GM23338 (cell line): ENCODE results near the gene EPG5. TPM values are rescaled to one million over a fixed set of nuclear protein-coding genes. Genes with fewer than 3 reads are reported as not detected.

Experiments
- ATAC-seq: fragments of 200-7000 bp; cut with Tn5 transposase; 3 replicates; pipeline ENCODE4 v1.9.1; 2020
- DNase-seq: peaks from one replicate; pipeline ENCODE4 v3.0.0-alpha.2; 2015; ENCODE audit warnings: low spot score
- H2AFZ ChIP-seq: fragments of 200-600 bp; sonication (generic); 2 replicates; pipeline ENCODE4 v1.8.0; 2016; ENCODE audit warnings: antibody characterized with exemption, mild to moderate bottlenecking, moderate library complexity
- H3F3A ChIP-seq: fragments of 200-600 bp; sonication (generic); replicated peaks from 2 replicates; pipeline ENCODE4 v1.8.0; 2017; ENCODE audit warnings: antibody characterized with exemption, mixed run types, low read depth
- H3K27ac ChIP-seq: fragments of 200-600 bp; sonication (generic); 2 replicates; pipeline ENCODE4 v1.6.1; 2016; ENCODE audit warnings: low read depth
- H3K27me3 ChIP-seq: fragments of 200-600 bp; sonication (generic); 2 replicates; pipeline ENCODE4 v1.8.0; 2016; ENCODE audit warnings: mild to moderate bottlenecking, mixed run types, moderate library complexity; ENCODE audit not compliant: insufficient read depth
- H3K36me3 ChIP-seq: fragments of 200-600 bp; sonication (generic); 2 replicates; pipeline ENCODE4 v1.8.0; 2016; ENCODE audit warnings: mild to moderate bottlenecking; ENCODE audit not compliant: insufficient read depth
- H3K4me1 ChIP-seq: fragments of 200-600 bp; sonication (generic); 2 replicates; pipeline ENCODE4 v1.8.0; 2016; ENCODE audit warnings: mild to moderate bottlenecking, moderate library complexity; ENCODE audit not compliant: insufficient read depth
- H3K4me2 ChIP-seq: fragments of 200-600 bp; sonication (generic); 2 replicates; pipeline ENCODE4 v1.7.1; 2017; ENCODE audit warnings: mixed run types
- H3K4me3 ChIP-seq: fragments of 200-600 bp; sonication (generic); 2 replicates; pipeline ENCODE4 v1.6.1; 2016; ENCODE audit warnings: mixed run types
- H3K79me2 ChIP-seq: fragments of 200-600 bp; sonication (generic); replicated peaks from 2 replicates; pipeline ENCODE4 v1.8.0; 2017; ENCODE audit warnings: mild to moderate bottlenecking; ENCODE audit not compliant: insufficient read depth
- H3K9me2 ChIP-seq: fragments of 200-600 bp; sonication (generic); 2 replicates; pipeline ENCODE4 v1.8.0; 2017; ENCODE audit not compliant: insufficient read depth
- H4K20me1 ChIP-seq: fragments of 200-600 bp; sonication (generic); replicated peaks from 2 replicates; pipeline ENCODE4 v1.8.0; 2017; ENCODE audit warnings: mild to moderate bottlenecking; ENCODE audit not compliant: insufficient read depth
- H3K27ac Mint-ChIP-seq: 2 replicates; pipeline ENCODE4 v1.8.0; 2020; ENCODE audit warnings: inconsistent platforms, mild to moderate bottlenecking, moderate library complexity, mixed read lengths
- H3K27me3 Mint-ChIP-seq: 3 replicates; pipeline ENCODE4 v1.8.0; 2022; ENCODE audit warnings: low read depth, mild to moderate bottlenecking, moderate library complexity, mixed read lengths, inconsistent platforms; ENCODE audit not compliant: insufficient read depth, poor library complexity
- H3K36me3 Mint-ChIP-seq: 3 replicates; pipeline ENCODE4 v1.8.0; 2021; ENCODE audit warnings: low read depth, mild to moderate bottlenecking, inconsistent platforms, moderate library complexity, mixed read lengths
- H3K4me1 Mint-ChIP-seq: 3 replicates; pipeline ENCODE4 v1.8.0; 2020; ENCODE audit warnings: mild to moderate bottlenecking, inconsistent platforms, mixed read lengths
- H3K4me3 Mint-ChIP-seq: 3 replicates; pipeline ENCODE4 v1.8.0; 2021; ENCODE audit warnings: moderate library complexity, mild to moderate bottlenecking, inconsistent platforms, mixed read lengths
- H3K9me3 Mint-ChIP-seq: 3 replicates; pipeline ENCODE4 v1.8.0; 2020; ENCODE audit warnings: moderate library complexity, mild to moderate bottlenecking, inconsistent platforms, mixed read lengths
- ETS1 ChIP-seq: IDR thresholded peaks from 2 replicates; pipeline ENCODE4 v1.6.1; 2016; ENCODE audit warnings: antibody characterized with exemption
- EZH2 ChIP-seq: fragments of 200-600 bp; sonication (generic); IDR thresholded peaks from one replicate; pipeline ENCODE4 v1.8.0; 2017; ENCODE audit warnings: antibody characterized with exemption, mild to moderate bottlenecking, low read depth; ENCODE audit not compliant: unreplicated experiment
- EZH2phosphoT487 ChIP-seq: fragments of 200-600 bp; sonication (generic); IDR thresholded peaks from one replicate; pipeline ENCODE4 v1.8.1; 2018; ENCODE audit warnings: antibody characterized with exemption; ENCODE audit not compliant: unreplicated experiment
- NANOG ChIP-seq: IDR thresholded peaks from 2 replicates; pipeline ENCODE4 v1.6.1; 2016; ENCODE audit warnings: antibody characterized with exemption, borderline replicate concordance
- POLR2AphosphoS5 ChIP-seq: IDR thresholded peaks from 2 replicates; pipeline ENCODE4 v1.6.1; 2016; ENCODE audit warnings: antibody characterized with exemption, low read depth
- REST ChIP-seq: IDR thresholded peaks from one replicate; pipeline ENCODE4 v1.6.1; 2018; ENCODE audit warnings: antibody characterized with exemption; ENCODE audit not compliant: unreplicated experiment
- ZNF114 ChIP-seq: fragments of 250-450 bp; sonication (Bioruptor Pico); IDR thresholded peaks from 2 replicates; pipeline ENCODE4 v1.5.0; 2020; ENCODE audit warnings: mild to moderate bottlenecking, moderate library complexity
- polyA plus RNA-seq: library from polyadenylated mRNA; unstranded; fragments of >200 nt; fragmentation: Nextera tagmentation; extraction: Ambion mirVana; gene quantifications from 2 replicates; pipeline ENCODE4 v1.2.1, GENCODE V29; 2016
- total RNA-seq: library from RNA; depleted of rRNA; stranded (reverse); fragments of >200 nt; shearing (Covaris generic); gene quantifications from 2 replicates; pipeline ENCODE4 v1.2.3, GENCODE V29; 2014
- TF ChIP-seq, protein P1 (sequence below), 2 experiments: fragments of 200-600 bp in 1 of 2; sonication (generic) in 1 of 2; conservative IDR thresholded peaks; 2 replicates each; pipeline versions ENCODE4 v1.5.1 to v1.6.1; 2016 to 2017; ENCODE audit warnings: antibody characterized with exemption in 2 of 2, low read depth in 2 of 2, mild to moderate bottlenecking in 2 of 2, moderate library complexity in 1 of 2

EPG5 gene
- total and polyA plus RNA-seq, 2 experiments from 2014 or later, result 4.1 to 29.2 TPM

DNA sequence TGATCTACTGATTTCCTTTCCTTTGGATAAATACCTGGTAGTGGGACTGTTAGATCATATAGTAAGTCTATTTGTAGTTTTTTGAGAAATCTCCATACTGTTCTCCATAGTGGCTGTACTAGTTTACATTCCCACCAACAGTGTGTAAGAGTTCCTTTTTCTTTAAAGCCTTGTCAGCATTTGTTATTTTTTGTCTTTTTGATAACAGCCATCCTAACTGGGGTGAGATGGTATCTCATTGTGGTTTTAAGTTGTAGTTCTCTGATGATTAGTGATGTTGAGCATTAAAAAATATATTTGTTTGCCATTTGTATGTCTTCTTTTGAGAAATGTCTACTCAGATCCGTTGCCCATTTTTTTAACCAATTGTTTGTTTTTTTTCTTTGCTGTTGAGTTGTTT, 33.9 kb upstream of the EPG5 start:
- no peak overlapping the region for H2AFZ ChIP-seq
- Mint-ChIP-seq H3K36me3 (no peaks in the 10 kb centered on the region), H3K27me3 (no peaks in the 10 kb centered on the region), H3K9me3 (peaks cover 8% of the 10 kb centered on the region; the same call in 2 of the 3 replicates), H3K4me1 (peaks cover 14% of the 10 kb centered on the region), H3K4me3 (no peak overlapping the region), H3K27ac (no peak overlapping the region)
- no peak overlapping the region for H3K4me2 ChIP-seq
- no peaks in the 10 kb centered on the region for H3F3A ChIP-seq
- peaks cover 8% of the 10 kb centered on the region for H3K4me1 ChIP-seq
- TF ChIP-seq REST (no peak), ETS1 (no peak), POLR2AphosphoS5 (no peak), EZH2 (no peak), ZNF114 (CRISPR knock-in tag) (no peak)
- no peak for DNase-seq
- H3K27me3 ChIP-seq, result no peaks in the 10 kb centered on the region
- H3K79me2 ChIP-seq, result no peaks in the 10 kb centered on the region
- H3K36me3 ChIP-seq, result no peaks in the 10 kb centered on the region
- ATAC-seq, result no peak
- no peaks in the 10 kb centered on the region for H3K9me2 ChIP-seq
- H4K20me1 ChIP-seq, result no peaks in the 10 kb centered on the region
- no peak overlapping the region for H3K4me3 ChIP-seq
- H3K27ac ChIP-seq, result no peak overlapping the region

DNA sequence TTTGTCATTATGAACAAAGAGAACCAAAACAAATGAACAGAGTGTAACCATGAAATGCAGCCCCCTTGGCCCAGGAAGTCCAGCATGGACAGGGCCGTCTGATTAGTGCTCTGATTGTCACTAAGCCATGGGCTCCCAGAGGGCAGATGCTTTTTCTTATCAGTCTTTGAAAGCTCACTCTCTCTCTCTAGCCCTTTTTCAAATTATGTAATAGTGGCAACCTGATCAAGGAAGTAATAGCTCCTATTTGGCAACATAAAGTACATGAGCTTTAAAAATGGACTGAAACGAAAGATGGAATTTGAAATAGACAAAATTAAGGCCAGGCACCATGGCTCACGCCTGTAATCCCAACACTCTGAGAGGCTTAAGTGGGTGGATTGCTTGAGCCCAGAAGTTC, 32.4 kb upstream of the EPG5 start:
- peaks cover 8% of the 10 kb centered on the region for H3K4me1 ChIP-seq
- no peak overlapping the region for H3K4me2 ChIP-seq
- no peak overlapping the region for H2AFZ ChIP-seq
- H4K20me1 ChIP-seq, result no peaks in the 10 kb centered on the region
- DNase-seq, result no peak
- no peaks in the 10 kb centered on the region for H3K27me3 ChIP-seq
- ATAC-seq, result no peak
- TF ChIP-seq EZH2phosphoT487 (no peak), NANOG (no peak), POLR2AphosphoS5 (no peak)
- TF ChIP-seq, protein P1, sequence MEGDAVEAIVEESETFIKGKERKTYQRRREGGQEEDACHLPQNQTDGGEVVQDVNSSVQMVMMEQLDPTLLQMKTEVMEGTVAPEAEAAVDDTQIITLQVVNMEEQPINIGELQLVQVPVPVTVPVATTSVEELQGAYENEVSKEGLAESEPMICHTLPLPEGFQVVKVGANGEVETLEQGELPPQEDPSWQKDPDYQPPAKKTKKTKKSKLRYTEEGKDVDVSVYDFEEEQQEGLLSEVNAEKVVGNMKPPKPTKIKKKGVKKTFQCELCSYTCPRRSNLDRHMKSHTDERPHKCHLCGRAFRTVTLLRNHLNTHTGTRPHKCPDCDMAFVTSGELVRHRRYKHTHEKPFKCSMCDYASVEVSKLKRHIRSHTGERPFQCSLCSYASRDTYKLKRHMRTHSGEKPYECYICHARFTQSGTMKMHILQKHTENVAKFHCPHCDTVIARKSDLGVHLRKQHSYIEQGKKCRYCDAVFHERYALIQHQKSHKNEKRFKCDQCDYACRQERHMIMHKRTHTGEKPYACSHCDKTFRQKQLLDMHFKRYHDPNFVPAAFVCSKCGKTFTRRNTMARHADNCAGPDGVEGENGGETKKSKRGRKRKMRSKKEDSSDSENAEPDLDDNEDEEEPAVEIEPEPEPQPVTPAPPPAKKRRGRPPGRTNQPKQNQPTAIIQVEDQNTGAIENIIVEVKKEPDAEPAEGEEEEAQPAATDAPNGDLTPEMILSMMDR (conservative IDR thresholded peaks at IDR 0.05; ENCODE audit: low read depth in 2 of 2), result no peak
- no peak overlapping the region for H3K27ac ChIP-seq
- H3F3A ChIP-seq, result no peaks in the 10 kb centered on the region
- H3K36me3 ChIP-seq, result no peaks in the 10 kb centered on the region
- Mint-ChIP-seq H3K9me3 (peaks cover 8% of the 10 kb centered on the region; the same call in 2 of the 3 replicates), H3K36me3 (no peaks in the 10 kb centered on the region), H3K4me1 (peaks cover 14% of the 10 kb centered on the region), H3K27me3 (no peaks in the 10 kb centered on the region), H3K4me3 (no peak overlapping the region), H3K27ac (no peak overlapping the region)
- no peaks in the 10 kb centered on the region for H3K79me2 ChIP-seq
- no peaks in the 10 kb centered on the region for H3K9me2 ChIP-seq
- H3K4me3 ChIP-seq, result no peak overlapping the region
